Stimulated activated CD8-positive, alpha-beta memory T cell treated with anti-CD3 and anti-CD28 coated beads, Interleukin-15, amount 100 ng/mL, for 4 hours (primary cell): ENCODE measurements around the gene HUNK.
"Not testable (repeated sequence)": the region's sequence is repeated elsewhere in the genome, so short reads cannot be mapped to it uniquely, and the experiment has no call there.

ENCODE experiments used
- DNase-seq, 2 donors: peaks; one replicate each; pipeline ENCODE4 v3.0.0-alpha.2; 2020; ENCODE audit warnings: low read depth in 2 of 2

HUNK gene

DNA sequence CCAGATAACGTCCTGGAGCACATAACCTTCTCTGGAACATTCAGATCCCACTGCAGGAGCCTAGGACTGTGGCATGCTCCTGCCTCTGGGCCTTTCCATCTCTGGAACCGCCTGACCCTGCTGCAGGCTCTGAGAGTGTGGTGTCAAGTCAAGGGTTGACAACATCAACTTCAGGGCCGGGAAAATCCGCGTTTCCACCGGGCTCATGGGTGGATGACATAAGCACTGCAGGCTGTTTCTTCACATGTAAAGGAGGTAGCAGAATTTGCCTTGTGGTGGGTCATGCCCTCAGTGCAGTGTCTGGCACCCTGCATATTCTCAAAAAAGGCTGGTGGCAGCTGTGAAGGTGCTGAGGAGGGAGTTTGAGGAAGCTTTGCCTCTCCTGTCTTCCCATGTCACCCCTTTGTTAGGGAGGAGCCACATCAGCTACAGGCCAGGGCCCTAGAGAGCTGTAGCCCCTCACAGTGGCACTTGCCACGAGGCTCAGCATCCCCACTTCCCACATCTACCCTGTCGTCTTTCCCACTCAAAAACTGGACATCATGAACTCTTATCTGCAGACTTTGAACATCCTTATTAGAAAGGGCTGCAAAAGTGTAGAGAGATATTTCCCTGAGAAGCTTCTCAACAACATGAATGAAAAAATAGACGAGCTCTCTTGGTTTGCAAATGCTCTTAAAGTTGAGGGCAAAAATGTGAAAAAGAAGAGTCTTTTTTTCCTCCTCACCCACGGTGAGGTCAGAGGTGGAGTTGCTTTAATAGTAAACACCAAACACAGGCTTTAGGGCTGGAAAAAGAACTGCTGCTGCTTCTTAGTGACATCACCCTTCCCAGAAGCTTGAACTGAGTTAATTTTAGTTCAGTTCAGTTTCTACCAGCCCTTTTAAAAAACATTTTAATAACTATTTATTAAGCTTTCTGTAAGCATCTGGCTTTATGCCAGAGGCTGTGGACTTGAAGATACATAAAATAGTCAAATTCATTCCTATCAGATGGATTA, 121.3 kb downstream of the HUNK start:
- DNase-seq = no peak

GRCh38 chr21:31997191-31997590, 124.4 kb downstream of the HUNK start:
- DNase-seq = no peak

DNA sequence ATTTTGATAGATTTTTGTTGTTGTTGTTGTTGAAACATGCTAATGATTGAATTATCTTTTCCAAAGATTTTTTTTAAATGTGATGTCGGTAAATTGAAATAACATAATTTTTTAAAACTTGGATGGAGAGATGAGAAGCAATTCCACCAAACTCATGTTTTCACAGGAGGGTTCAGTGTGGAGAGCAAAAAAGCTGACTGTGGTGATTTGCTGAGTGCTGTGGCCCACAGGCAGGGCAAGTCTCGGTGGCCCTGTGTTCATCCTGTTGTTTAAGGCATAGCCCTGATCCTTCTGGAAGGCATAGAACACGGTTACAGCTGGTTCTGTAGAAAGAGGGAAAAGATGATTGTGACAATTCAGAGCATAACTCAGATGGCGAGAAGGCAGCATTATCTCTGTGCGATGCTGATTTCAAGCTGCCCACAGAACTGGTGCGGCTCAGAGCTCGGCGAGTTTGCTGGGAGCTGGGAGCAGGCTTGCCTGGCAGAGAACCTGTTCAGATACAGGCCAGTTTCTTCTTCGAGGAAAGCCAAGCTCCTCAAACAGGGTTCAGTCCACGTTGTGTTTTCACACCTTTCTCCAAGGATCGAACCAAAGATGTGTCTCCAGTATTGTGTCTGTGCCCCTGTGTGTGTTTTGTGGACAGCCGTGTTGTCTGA, 127.1 kb downstream of the HUNK start:
- no peak for DNase-seq

GRCh38 chr21:32001390-32001789, 128.6 kb downstream of the HUNK start:
- no peak for DNase-seq

DNA sequence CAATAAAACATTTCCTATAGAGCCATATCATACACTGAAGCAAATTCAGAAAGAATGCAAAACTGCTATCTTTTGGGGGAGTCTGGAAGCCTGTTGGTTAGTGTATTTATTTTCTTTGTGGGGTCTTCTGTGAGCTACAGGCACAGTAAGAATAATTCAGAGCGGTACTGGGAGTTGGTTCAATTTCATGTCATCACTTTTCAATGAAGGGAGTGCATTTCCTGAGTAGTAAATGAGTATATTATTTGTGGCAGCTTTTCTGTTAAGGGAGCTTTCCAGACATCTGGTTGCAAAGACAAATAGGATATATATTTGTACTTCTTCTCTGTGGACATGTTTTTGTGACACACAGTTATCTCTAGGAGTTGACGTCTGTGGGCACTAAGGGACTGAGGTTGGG, 130.6 kb downstream of the HUNK start:
- DNase-seq = no peak

DNA sequence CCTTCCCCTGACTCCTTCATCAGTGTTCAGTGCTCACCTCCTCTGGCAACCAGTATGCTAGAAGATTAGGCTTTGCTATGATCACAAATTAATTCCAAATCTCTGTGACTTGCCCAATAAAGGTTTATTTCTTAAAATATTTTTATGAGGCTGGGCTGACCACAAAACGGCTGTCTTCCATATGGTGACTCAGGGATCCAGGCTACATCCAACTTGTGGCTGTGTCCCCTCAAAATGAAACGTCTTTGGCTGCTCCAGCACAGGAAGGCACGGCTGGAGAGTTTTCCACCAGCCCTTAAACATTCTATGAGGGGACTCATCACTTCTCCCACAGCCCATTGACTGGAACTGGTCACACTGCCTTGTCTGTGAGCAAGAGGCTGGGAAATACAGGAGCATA, 131.5 kb downstream of the HUNK start:
- DNase-seq = no peak

DNA sequence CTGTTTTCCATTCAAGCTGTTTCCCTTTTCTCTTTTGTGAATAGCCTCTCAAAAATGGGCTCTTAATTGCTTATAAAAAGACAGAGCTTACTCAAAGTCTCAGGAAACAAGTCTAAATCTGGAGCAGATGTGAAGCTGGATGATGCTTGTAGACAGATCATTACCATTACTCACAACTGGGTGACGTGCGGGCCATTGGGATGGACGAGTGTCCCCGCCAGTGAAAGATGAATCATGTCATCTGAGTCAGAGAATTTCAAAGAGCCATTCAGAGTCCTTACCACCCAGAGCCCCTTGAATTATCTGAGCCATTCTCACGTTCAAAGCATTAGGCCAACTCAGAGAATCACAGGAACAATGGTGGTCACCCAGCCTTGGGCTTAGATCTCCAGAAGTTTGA, 134.6 kb downstream of the HUNK start:
- no peak for DNase-seq

- DNase-seq = no peak
Observed at GRCh38 chr21:32008714-32009113, 135.9 kb downstream of the HUNK start.

DNA sequence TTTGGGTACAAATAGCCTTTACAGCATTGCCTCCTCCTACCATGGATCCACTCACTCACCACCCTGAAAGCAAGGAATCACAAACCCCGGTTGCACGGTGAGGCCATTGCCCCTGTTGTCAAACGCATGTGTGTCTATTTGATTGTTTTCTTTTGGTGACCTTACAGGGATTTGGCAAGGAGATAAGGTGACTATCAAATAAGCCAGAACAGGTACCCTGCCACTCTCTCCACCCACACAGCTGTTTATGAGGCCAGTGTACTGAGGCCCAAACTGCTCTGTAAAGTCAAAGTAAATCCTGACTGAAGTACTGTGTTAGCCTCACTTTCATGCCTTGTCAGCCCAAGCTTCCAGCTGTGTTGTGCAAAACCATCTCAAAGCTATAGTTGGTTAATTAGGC, 136.4 kb downstream of the HUNK start:
- no peak for DNase-seq

DNA sequence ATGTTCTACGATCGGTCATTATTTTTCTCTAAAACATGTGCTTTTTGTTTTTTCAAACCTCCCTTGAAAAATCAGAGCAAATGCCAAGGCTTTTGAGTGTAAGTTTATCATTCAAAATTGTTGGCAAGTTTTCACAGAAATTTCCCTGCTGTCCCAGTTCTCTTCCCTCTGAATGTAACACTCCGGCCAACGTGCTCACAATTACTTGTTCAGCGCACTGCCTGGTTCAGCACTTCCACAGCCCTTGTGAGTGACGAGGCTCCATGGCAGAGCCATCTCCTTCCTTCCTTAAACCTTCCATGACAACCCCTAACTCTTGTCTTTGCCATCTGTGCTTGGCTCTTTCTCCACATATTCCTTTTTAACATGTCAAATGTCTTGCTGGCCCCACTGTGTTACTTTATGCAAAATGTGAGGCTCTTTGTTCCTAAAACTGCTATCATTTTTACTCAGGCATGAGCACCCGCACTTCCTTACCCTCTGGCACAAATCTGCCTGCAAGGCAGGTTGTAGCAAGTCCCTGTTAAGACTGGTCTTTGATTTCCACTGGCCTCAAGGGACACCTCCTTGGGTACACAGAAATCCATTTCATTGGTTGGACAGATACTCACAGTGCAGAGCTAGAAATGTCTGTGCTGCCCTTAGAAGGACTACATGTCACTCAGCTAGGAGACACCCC, 142.8 kb downstream of the HUNK start:
- no peak for DNase-seq

- no peak for DNase-seq
Observed at GRCh38 chr21:32018381-32018780, 145.6 kb downstream of the HUNK start.

DNA sequence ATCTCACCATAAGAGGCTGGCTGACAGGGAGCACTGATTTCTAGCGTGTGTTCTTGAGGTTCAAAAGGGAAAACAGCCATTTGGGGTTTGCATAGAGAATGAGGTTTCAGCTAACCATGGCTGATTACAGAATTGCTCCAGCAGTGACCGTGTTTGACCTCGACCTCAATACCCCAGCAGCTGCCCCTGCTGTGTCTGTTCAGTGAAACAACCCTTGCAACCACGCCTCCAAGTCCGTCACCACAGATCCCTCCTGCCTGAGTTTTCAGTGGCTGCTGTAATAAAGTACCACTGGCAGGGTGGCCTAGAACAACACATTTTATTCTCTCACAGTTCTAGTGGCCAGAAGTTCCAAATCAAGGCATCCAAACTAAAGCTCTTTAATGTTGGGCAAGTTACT, 147.7 kb downstream of the HUNK start:
- DNase-seq = no peak

DNA sequence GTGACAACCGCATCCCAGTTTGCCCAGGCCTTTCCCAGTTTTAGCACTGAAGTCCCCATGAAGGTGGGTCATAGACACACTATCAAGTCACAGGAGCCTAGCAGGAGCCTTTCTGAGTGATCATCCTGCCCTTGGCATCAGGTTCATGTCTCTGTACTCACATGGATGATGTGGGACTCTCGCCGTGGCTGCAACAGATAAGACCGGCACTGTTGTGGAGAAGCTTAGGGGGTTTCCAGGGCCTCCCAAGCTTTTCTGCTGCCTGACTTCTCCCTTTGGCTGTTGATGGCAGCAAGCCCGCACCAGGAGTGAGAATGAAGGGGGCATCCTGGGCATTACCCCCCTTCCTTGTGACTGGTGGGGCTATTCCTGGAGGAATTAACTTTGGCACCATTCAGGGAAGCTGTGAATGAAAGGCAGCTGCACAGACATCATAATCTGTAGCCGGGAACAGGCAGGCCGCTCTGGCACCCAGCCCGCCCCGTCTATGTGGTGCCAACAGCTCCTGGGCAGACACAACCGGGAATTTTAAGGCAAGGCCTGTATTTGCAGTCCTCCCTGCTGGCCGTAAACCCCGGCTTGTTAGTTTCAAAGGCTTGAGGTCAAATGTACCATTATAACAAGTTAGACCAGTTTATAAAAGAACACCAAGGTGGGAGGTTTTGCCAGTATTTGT, 148.6 kb downstream of the HUNK start:
- DNase-seq = no peak

DNA sequence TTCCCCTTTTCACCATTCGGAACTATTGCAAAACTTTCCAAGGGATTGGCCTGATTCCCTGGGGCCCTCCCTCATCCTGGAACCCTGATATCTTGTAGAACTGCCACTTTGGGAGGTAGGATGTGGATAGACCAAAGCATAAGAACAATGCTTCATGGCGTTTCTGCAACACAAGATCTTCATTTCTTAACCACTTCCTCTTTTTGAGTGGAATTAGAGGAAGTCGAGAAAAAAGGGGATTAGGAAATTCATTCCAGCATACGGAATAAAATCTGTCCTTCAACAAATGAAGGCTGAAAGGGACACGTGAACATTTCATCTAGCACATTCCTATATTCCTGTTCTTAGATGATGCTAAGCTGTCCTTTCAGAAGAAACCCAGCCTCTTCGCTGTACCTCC, 149.3 kb downstream of the HUNK start:
- no peak for DNase-seq

GRCh38 chr21:32030146-32030652, 157.4 kb downstream of the HUNK start:
- no peak for DNase-seq

DNA sequence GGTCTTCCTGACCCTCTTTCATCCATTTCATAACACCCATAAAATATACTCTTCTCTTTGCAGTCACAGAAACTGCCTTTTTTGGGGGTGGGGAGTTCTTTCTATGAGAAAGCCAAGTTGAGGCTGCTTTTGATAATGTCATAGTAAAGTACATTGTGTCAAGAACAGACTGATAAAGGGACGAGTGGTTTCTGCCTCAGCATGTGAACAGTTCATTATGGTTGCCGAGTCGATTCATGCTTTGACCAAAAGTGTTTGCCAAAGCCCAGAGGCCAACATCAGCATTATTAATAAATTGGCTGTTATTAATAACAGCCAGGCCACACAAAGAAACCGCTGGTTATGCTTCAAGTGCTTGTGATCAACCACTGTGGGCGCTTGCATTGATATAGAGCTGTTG, 162.0 kb downstream of the HUNK start:
- DNase-seq = no peak

GRCh38 chr21:32035617-32036016, 162.8 kb downstream of the HUNK start:
- DNase-seq = no peak

DNA sequence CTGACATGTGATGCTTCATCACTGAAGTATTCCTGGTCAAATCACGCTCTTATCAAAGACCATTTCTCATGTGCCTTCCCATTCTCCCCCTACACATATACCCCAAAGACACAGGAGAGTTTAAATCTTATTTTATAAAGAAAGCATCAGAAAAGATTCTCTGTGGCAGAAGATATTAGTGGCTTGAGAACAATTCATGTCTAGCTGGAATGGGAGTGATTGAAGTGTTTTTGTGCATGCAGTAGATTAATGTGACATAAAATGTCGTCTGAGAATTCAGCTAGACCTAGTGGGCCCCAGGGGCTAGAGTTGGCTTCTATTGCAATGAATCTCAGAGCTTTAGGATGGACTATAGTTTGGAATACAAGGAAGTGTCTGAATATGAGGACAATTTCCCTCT, 163.9 kb downstream of the HUNK start:
- DNase-seq = no peak

DNA sequence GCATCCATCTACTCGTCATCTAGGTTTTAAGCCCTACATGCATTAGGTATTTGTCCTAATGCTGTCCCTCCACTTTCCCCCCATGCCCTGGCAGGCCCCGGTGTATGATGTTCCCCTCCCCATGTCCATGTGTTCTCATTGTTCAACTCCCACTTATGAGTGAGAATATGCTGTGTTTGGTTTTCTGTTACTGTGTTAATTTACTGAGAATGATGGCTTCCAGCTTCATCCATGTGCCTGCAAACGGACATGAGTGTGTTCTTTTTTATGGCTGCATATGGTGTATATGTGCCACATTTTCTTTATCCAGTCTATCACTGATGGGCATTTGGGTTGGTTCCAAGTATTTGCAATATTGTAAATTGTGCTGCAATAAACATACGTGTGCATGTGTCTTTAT, 165.9 kb downstream of the HUNK start:
- not testable (repeated sequence) for DNase-seq

DNA sequence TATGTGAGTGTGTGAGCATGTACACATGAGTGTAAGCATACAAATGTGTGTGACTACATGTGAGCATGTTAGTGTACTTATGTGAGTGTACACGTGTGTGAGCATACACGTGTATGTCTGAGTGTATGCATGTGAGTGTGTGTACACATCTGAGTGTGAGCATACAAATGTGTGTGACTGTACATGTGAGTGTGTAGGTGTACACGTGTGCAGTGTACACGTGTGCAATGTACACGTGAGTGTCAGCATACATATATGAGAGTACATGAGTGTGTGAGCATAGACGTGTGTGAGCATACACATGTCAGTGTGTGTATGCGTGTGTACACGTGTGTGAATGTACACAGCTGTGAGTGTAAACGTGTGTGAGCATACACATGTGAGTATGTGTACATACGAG, 170.6 kb downstream of the HUNK start:
- no peak for DNase-seq

GRCh38 chr21:32044205-32045180, 171.7 kb downstream of the HUNK start:
- no peak for DNase-seq
